K562 (cell line): ENCODE results near the gene MXRA7. TPM values are rescaled to one million over a fixed set of nuclear protein-coding genes. Genes with fewer than 3 reads are reported as not detected.
A peak's percentile ranks its signal among the peaks of the same experiment; 100 is the strongest.

Experiments used
- BCLAF1 ChIP-seq, 2 experiments: fragments of 450-650 bp in 1 of 2; IDR thresholded peaks; 2 replicates each; pipeline ENCODE4 v1.6.1; 2011 to 2017; ENCODE audit warnings: low read depth in 2 of 2, antibody characterized with exemption in 1 of 2, borderline replicate concordance in 1 of 2, low read length in 1 of 2, mild to moderate bottlenecking in 1 of 2, mixed read lengths in 1 of 2; ENCODE audit not compliant: control insufficient read depth in 1 of 2
- CBFB ChIP-seq: sonication (generic); formaldehyde crosslinking; IDR thresholded peaks from 2 replicates; pipeline ENCODE4 v1.4.0; 2020; ENCODE audit warnings: mild to moderate bottlenecking, missing genetic modification reagents
- E2F8 ChIP-seq: fragments of 450-650 bp; IDR thresholded peaks from 2 replicates; pipeline ENCODE4 v1.7.1; 2018; ENCODE audit warnings: mild to moderate bottlenecking, low read depth; ENCODE audit not compliant: partially characterized antibody
- FOXJ2 ChIP-seq: fragments of 200-800 bp; sonication (Bioruptor generic); IDR thresholded peaks from 2 replicates; pipeline ENCODE4 v1.6.1; 2016; ENCODE audit warnings: missing genetic modification characterization, missing compliant biosample characterization
- GABPB2 ChIP-seq: fragments of 250-450 bp; sonication (Bioruptor Pico); conservative IDR thresholded peaks from 2 replicates; pipeline ENCODE4 v1.5.1; 2021; ENCODE audit warnings: mild to moderate bottlenecking
- IFI16 ChIP-seq: fragments of 250-450 bp; sonication (Bioruptor Pico); IDR thresholded peaks from 2 replicates; pipeline ENCODE4 v2.1.2; 2022; ENCODE audit warnings: mild to moderate bottlenecking, inconsistent platforms
- JUND ChIP-seq, 2 experiments: IDR thresholded peaks; 2 replicates in 1 of 2; 3 replicates in 1 of 2; pipeline ENCODE4 v1.6.1; 2011; ENCODE audit warnings: borderline replicate concordance in 2 of 2, low read depth in 2 of 2, low read length in 2 of 2, improper control_type of control experiment in 1 of 2, missing biosample characterization in 1 of 2, missing genetic modification characterization in 1 of 2, missing genetic modification reagents in 1 of 2
- KAT7 ChIP-seq: sonication (generic); formaldehyde crosslinking; IDR thresholded peaks from 2 replicates; pipeline ENCODE4 v1.8.0; 2022; ENCODE audit warnings: missing genetic modification reagents, mild to moderate bottlenecking, borderline replicate concordance
- L3MBTL2 ChIP-seq: fragments of 450-650 bp; IDR thresholded peaks from 2 replicates; pipeline ENCODE4 v1.6.1; 2016; ENCODE audit warnings: mild to moderate bottlenecking, moderate library complexity
- POLR2H ChIP-seq: IDR thresholded peaks from 2 replicates; pipeline ENCODE4 v1.6.1; 2016; ENCODE audit warnings: missing genetic modification characterization, low read depth, mild to moderate bottlenecking, control low read depth, missing compliant biosample characterization, moderate library complexity
- SIN3A ChIP-seq, 2 experiments: fragments of 150-350 bp in 1 of 2; IDR thresholded peaks; 2 replicates each; pipeline ENCODE4 v1.6.1; 2011 to 2016; ENCODE audit warnings: borderline replicate concordance in 2 of 2, low read depth in 2 of 2, low read length in 2 of 2, mild to moderate bottlenecking in 2 of 2, moderate library complexity in 2 of 2; ENCODE audit not compliant: control insufficient read depth in 1 of 2
- SP1 ChIP-seq: sonication (generic); formaldehyde crosslinking; IDR thresholded peaks from 2 replicates; pipeline ENCODE4 v1.8.1; 2022; ENCODE audit warnings: mild to moderate bottlenecking, missing genetic modification reagents
- TARDBP ChIP-seq: fragments of 450-650 bp; IDR thresholded peaks from 2 replicates; pipeline ENCODE4 v1.6.1; 2016
- TCF7 ChIP-seq: sonication (generic); IDR thresholded peaks from 2 replicates; pipeline ENCODE4 v1.6.1; 2016; ENCODE audit warnings: antibody characterized with exemption, borderline replicate concordance
- TFAP4 ChIP-seq: sonication (generic); formaldehyde crosslinking; IDR thresholded peaks from 2 replicates; pipeline ENCODE4 v1.8.0; 2022; ENCODE audit warnings: missing genetic modification reagents, mild to moderate bottlenecking, moderate library complexity, borderline replicate concordance
- U2AF1 ChIP-seq: fragments of 200-400 bp; formaldehyde crosslinking; optimal IDR thresholded peaks from 2 replicates; pipeline ENCODE3; 2017; ENCODE audit warnings: mild to moderate bottlenecking, low read depth, low read length, moderate library complexity
- ZBTB8A ChIP-seq: fragments of 450-650 bp; IDR thresholded peaks from 2 replicates; pipeline ENCODE4 v1.6.1; 2018; ENCODE audit warnings: mild to moderate bottlenecking, moderate library complexity; ENCODE audit not compliant: partially characterized antibody
- ZNF586 ChIP-seq: fragments of 450-650 bp; formaldehyde crosslinking; conservative IDR thresholded peaks from 2 replicates; pipeline ENCODE4 v1.4.0; 2020; ENCODE audit warnings: mild to moderate bottlenecking, moderate library complexity
- ZNF589 ChIP-seq: fragments of 200-800 bp; sonication (Bioruptor generic); IDR thresholded peaks from 2 replicates; pipeline ENCODE4 v1.6.1; 2016; ENCODE audit warnings: low read depth, missing genetic modification characterization, missing compliant biosample characterization
- ZNF668 ChIP-seq: fragments of 250-450 bp; sonication (Bioruptor Pico); IDR thresholded peaks from 2 replicates; pipeline ENCODE4 v1.8.0; 2022; ENCODE audit warnings: mild to moderate bottlenecking, inconsistent platforms
- polyA plus RNA-seq, 8 experiments: library from polyadenylated mRNA; depleted of rRNA in 4 of 8; stranded (reverse) in 5 of 8; unstranded in 3 of 8; fragments of >200 nt; fragmentation: Nextera tagmentation in 2 of 8; fragmentation: Illumina TruSeq in 1 of 8; extraction: Ambion mirVana in 2 of 8; extraction: Trizol in 1 of 8; gene quantifications; 2 replicates each; pipeline versions ENCODE4 v1.2.1 to v1.2.3, GENCODE V29; 2011 to 2014; ENCODE audit warnings: inconsistent platforms in 1 of 8, missing spikeins in 1 of 8
- total RNA-seq, 7 experiments: library from RNA; depleted of rRNA in 6 of 7; stranded (reverse); fragments of >200 nt in 6 of 7; fragmentation: Illumina TruSeq in 2 of 7; extraction: Trizol in 2 of 7; gene quantifications; 2 replicates each; pipeline versions ENCODE4 v1.2.1 to v1.2.3, GENCODE V29; 2011 to 2021; ENCODE audit warnings: low replicate concordance in 1 of 7
- TF ChIP-seq, protein P1 (sequence below): sonication (generic); formaldehyde crosslinking; IDR thresholded peaks from 2 replicates; pipeline ENCODE4 v1.8.0; 2022; ENCODE audit warnings: mild to moderate bottlenecking, missing genetic modification reagents

MXRA7 gene
- total and polyA plus RNA-seq, 9 of the 15 experiments (the other 6 are each of a cell fraction or from before 2014, with no cell fraction given) = 2.6 to 38.4 (median 14.3) TPM

GRCh38 chr17:76689859-76690258 is 20.9 kb downstream of the MXRA7 start (continued):
- TF ChIP-seq TFAP4 (CRISPR knock-in tag) (no peak), FOXJ2 (tag) (no peak), U2AF1 (no peak), GABPB2 (no peak), POLR2H (tag) (no peak), E2F8 (no peak), JUND (IDR thresholded peaks at IDR 0.05; ENCODE audit: borderline replicate concordance, low read depth, low read length) (no peak), JUND (tag; IDR thresholded peaks at IDR 0.05; ENCODE audit: borderline replicate concordance, low read depth, low read length) (no peak), TCF7 (no peak), ZNF668 (no peak), IFI16 (CRISPR knock-in tag) (no peak), TARDBP (no peak), L3MBTL2 (peak; percentile 47; the same call in 1 of the 2 replicates), CBFB (CRISPR knock-in tag) (no peak), KAT7 (CRISPR knock-in tag) (no peak), SP1 (CRISPR knock-in tag) (no peak), BCLAF1 (IDR thresholded peaks at IDR 0.05; ENCODE audit: borderline replicate concordance in 1 of 2, control insufficient read depth in 1 of 2, low read depth in 2 of 2, low read length in 1 of 2) (no peak), SIN3A (IDR thresholded peaks at IDR 0.05; ENCODE audit: borderline replicate concordance in 2 of 2, control insufficient read depth in 1 of 2, low read depth in 2 of 2, low read length in 2 of 2) (no peak), ZNF586 (no peak), ZNF589 (CRISPR knock-in tag) (no peak), ZBTB8A (no peak)
- TF ChIP-seq, protein P1, sequence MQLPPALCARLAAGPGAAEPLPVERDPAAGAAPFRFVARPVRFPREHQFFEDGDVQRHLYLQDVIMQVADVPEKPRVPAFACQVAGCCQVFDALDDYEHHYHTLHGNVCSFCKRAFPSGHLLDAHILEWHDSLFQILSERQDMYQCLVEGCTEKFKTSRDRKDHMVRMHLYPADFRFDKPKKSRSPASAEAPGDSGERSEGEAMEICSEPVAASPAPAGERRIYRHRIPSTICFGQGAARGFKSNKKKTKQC (CRISPR knock-in tag) = no peak
